Renal cortical epithelial cell (primary cell): Measurements from ENCODE around the gene ZNF772. TPM values are rescaled to one million over a fixed set of nuclear protein-coding genes. Genes with fewer than 3 reads are reported as not detected.

ENCODE experiments used
- DNase-seq: peaks from one replicate; pipeline ENCODE4 v3.0.0-alpha.2; 2011; ENCODE audit warnings: low read depth
- total RNA-seq: library from RNA; depleted of rRNA; stranded (reverse); fragments of >200 nt; gene quantifications from 2 replicates; pipeline ENCODE4 v1.2.3, GENCODE V29; 2014

ZNF772 gene
- total RNA-seq, 1 donor from 2014 or later: 23.5 TPM

GRCh38 chr19:57435062-57435978, 42.0 kb downstream of the ZNF772 start, which contains the start of gene ZNF749:
TSS of gene ZNF749 (plus strand) at chr19:57435325. CDS start at chr19:57435579, 254 bp downstream.
- peak; percentile 97 for DNase-seq

GRCh38 chr19:57434386-57435061, 42.8 kb downstream of the ZNF772 start:
- no peak for DNase-seq

GRCh38 chr19:57421037-57421436, 56.3 kb downstream of the ZNF772 start:
- no peak for DNase-seq

- no peak for DNase-seq
Measured at GRCh38 chr19:57419439-57419838, 57.9 kb downstream of the ZNF772 start.

Other genes starting within 250 kb of the ZNF772 start
- 0.20 and 3.1 TPM in 2 replicates for gene AURKC, start 246.5 kb downstream of the ZNF772 start, total RNA-seq
- 31.3 and 39.8 TPM in 2 replicates for gene ZNF805, start 236.9 kb downstream of the ZNF772 start, total RNA-seq
- 88.0 and 164 TPM in 2 replicates for gene ZNF460, start 197.1 kb downstream of the ZNF772 start, total RNA-seq
- 9.4 and 19.2 TPM in 2 replicates for gene ZNF543, start 157.1 kb downstream of the ZNF772 start, total RNA-seq
- 12.2 and 13.5 TPM in 2 replicates for gene ZNF304, start 126.3 kb downstream of the ZNF772 start, total RNA-seq
- 15.5 and 17.2 TPM in 2 replicates for gene TRAPPC2B, start 114.0 kb downstream of the ZNF772 start, total RNA-seq
- gene ZNF547, start 114.0 kb downstream of the ZNF772 start, total RNA-seq: 1.9 and 7.3 TPM in 2 replicates
- 23.4 and 24.9 TPM in 2 replicates for gene ZNF548, start 87.7 kb downstream of the ZNF772 start, total RNA-seq
- gene ZNF17, start 66.4 kb downstream of the ZNF772 start, total RNA-seq: 7.6 and 19.4 TPM in 2 replicates
- 11.6 and 15.8 TPM in 2 replicates for gene ZNF749, start 42.2 kb downstream of the ZNF772 start, total RNA-seq
- 0.35 and 0.75 TPM in 2 replicates for gene VN1R1, start 20.4 kb downstream of the ZNF772 start, total RNA-seq
- gene ZNF419, start 10.2 kb upstream of the ZNF772 start, total RNA-seq: 6.3 and 10.2 TPM in 2 replicates
- 18.9 and 22.1 TPM in 2 replicates for gene ZNF773, start 22.4 kb upstream of the ZNF772 start, total RNA-seq
- 7.5 and 9.2 TPM in 2 replicates for gene ZNF549, start 49.8 kb upstream of the ZNF772 start, total RNA-seq
- gene ZNF550, start 82.3 kb upstream of the ZNF772 start, total RNA-seq: 5.2 and 8.4 TPM in 2 replicates
- 4.3 and 6.4 TPM in 2 replicates for gene ZNF416, start 101.3 kb upstream of the ZNF772 start, total RNA-seq
- gene ZIK1, start 106.6 kb upstream of the ZNF772 start, total RNA-seq: 5.0 and 8.3 TPM in 2 replicates
- gene ZNF530, start 122.3 kb upstream of the ZNF772 start, total RNA-seq: 3.8 and 11.8 TPM in 2 replicates
- gene ZNF134, start 136.7 kb upstream of the ZNF772 start, total RNA-seq: 15.6 and 23.8 TPM in 2 replicates
- 7.8 and 17.2 TPM in 2 replicates for gene ZNF211, start 155.6 kb upstream of the ZNF772 start, total RNA-seq
- not detected in 2 replicates for gene ZSCAN4, start 191.4 kb upstream of the ZNF772 start, total RNA-seq
- 6.8 and 8.6 TPM in 2 replicates for gene ZNF551, start 204.4 kb upstream of the ZNF772 start, total RNA-seq
- gene ZNF154, start 231.6 kb upstream of the ZNF772 start, total RNA-seq: 1.7 and 4.2 TPM in 2 replicates